Stimulated activated CD4-positive, alpha-beta T cell treated with anti-CD3 and anti-CD28 coated beads, Interleukin-4, amount 100 ng/mL, for 4 hours (primary cell): ENCODE results near the gene F13A1.
"Not testable (repeated sequence)": the region's sequence is repeated elsewhere in the genome, so short reads cannot be mapped to it uniquely, and the experiment has no call there.

Experiments
- DNase-seq, 2 experiments: peaks; one replicate each; pipeline ENCODE4 v3.0.0-alpha.2; 2020

Gene F13A1

DNA sequence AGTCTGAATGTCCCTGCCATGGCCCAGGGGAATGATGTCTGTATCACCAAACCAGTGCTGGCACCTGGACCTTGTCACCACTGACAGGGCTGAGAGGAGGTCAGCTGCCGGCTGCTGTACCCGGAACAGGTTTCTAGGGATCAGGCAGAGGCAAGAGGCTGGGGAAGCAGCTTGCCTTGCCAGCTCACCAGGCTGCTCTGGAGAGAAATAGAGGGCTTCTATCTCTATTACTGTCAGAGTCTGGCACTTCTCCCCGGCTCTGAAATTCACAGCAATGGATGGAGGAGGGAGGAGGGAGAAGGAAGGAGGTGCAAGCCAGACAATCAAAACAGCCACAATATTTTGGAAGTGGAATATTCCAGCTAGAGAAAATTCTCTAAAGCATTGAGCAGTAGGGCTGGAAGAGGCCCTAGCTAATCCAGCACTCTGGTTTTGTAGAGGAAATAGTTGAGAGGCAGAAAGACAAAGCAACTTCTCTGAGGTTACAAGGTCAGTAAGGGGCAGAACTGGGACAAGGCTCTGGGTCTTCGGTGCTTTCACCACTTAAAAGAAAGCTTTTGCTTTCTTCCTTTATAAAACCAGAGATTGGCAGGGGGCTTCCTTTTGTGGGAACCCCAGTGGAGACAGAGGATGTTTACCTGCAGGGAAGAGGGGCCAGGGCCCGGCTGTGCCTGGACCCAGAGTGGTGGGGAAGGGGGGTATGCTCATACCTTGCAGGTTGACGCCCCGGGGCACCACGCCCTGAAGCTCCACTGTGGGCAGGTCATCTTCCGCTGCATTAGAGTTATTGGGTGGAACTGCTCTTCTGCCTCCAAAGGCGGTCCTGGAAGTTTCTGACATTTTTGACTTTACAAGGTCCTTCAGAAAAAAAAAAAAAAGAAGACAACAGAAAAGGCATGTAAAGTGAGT lies 2.4 kb downstream of the F13A1 start:
- DNase-seq = no peak

DNA sequence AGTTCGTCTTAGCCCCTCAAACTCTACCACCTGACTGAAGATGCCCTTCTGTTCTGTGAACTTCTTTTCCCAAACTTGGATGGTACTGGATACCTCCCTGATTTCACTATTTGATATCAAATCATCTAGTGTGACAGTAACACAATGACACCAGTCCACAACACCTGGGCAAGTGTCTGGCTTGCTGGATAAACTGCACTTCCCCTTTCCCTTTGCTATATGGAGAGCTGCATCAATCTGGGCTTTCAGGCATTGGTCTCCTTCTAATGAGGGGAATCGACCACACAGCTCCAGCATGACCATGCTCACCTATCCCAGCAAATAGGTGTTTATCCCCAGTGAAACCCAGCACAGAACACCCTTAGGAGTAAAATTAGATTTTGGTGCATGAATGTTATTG lies 3.1 kb downstream of the F13A1 start:
- DNase-seq = no peak

DNA sequence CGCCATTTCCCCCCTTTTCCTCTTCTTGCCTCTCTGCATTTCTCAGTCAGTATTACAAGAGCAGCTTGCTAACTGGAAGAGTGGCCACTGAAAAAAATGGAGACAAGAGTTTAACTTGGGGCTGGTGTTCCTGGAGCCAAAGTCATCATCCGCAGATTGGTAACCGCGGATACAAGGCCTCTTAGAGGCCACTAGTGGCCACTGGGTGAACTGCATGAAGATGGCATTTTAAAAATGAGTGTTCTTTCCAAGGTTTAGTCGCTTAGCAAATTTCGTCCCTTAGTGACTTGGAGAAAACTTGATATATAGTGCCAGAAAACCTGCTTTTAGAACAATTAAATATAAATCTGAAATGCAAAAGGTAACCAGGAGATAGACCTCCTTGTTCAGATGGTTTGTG lies 4.8 kb downstream of the F13A1 start:
- peak in 1 of 2 experiments; percentile 12 for DNase-seq

DNA sequence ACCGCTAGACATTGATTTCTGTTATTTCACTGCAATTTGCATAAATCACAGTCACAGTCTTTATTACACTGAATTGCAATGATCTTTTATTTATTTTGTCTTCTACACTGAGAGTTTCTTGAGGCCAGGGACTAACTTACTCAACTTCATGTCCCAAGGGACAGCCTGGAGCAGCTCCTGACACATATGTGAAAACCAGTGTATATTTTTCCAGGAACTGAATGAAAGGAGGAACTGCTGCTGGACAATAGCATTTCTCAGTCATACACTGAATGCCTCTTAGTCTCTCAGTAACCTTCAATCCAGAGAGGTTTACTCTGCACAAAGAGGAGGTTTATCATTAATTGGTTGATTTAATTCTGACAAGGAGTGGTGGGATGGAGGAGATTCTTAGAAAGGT lies 5.9 kb downstream of the F13A1 start:
- no peak for DNase-seq

DNA sequence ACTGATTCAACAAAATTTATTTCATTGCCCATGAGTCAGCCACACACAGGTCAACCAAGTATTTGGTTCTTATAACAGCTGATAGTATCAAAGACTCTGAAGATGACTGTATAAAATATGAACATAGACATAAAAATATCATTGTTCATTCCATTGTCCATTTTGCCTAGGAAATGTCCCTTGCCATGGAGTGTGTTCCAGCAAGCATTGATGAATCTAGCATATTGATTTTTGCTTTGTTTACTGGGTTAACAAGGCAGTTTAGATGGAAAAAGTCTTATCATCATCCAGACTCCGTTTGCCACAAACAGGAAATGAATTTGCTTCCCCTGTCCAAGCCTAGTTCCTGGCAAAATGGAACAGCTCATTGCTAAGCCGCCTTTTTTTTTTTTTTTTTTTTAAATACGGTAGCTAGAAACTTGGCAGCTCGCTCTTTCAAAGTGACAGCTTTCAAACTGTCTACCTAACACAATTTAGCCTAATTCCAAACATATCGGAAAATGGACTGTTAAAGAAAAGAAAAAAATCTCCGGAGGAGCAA lies 7.5 kb downstream of the F13A1 start:
- DNase-seq = no peak

DNA sequence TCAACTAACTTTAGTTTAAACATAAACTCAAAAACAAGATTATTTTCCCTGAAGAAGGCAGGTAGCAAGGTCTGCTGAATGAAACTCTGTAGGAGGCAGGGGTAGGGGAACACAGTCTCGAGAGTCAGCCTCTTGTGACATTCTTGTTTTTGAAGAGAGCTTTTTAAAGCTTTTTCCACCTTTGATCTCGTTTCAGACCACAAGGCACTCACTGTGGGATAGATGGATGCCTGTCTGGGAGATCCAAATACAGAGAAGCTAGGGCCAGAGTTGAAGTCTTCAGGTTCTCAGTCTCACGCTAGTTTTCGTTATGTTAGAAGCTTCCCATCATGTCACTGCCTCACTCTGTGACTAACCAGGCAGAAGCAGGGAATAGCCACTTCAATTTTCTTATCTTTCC lies 14.9 kb downstream of the F13A1 start:
- DNase-seq = no peak

DNA sequence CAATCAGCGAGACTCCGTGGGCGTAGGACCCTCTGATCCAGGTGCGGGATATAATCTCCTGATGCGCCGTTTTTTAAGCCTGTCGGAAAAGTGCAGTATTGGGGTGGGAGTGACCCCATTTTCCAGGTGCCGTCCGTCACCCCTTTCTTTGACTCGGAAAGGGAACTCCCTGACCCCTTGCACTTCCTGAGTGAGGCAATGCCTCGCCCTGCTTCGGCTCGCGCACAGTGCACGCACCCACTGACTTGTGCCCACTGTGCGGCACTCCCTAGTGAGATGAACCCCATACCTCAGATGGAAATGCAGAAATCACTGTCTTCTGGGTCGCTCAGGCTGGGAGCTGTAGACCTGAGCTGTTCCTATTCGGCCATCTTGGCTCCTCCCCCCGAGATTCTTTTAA lies 20.1 kb downstream of the F13A1 start:
- not testable (repeated sequence) for DNase-seq

DNA sequence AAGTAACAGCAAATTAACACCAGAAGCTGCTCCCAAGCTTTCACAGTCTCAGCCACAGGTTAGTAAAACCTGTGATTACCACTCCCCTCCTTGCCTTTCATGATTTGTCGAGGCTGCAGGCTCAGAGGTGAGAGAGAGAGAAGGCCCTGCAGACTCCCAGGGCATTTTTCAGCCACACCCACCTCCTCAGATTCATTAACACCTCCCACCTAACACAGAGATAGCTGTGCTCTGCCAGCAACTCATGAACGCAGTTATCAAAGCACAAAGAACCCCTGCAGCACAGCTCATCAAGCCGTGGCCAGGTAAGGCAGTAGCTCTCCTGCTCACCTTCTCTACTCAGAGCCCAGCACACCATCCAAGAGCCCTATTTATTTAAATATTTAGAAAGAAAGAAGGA lies 27.1 kb downstream of the F13A1 start:
- DNase-seq = no peak

DNA sequence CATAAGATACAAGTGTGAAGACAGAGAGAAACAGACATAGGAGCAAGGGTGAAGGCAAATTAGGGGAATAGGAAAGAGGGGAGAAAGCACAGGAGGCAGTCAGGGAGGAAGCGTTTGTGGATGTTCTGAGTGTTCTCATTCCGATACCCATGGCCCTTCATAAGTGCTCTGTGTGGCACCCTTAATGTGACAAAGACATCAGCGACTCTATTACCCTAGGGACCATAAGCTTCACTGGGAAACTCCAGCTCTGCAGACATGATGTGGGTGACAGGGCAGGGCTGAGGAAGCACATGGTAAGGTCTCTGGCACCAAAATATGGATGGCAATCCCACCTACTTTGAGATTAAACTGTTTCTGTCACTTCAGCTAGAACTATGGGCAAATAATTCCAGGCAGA lies 33.0 kb downstream of the F13A1 start:
- DNase-seq = no peak

DNA sequence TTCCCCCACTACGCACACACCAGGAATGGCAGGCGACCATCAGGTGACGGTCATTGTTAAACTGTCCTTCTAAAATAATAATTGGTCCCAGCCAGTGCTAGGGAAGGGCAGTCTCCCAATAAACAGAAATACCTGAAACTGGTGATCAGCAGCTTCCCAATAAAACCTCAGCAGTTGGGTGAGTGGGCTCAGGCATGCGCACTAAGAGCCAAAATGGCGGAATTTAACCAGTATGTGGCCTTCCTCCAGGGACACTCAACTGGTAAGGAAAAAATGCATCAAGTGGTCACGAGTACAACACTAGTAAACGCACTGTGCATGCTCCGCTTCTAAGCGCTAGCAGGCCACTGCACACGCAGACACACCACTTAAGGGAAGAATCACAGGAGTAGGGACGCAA lies 34.8 kb downstream of the F13A1 start:
- no peak for DNase-seq

DNA sequence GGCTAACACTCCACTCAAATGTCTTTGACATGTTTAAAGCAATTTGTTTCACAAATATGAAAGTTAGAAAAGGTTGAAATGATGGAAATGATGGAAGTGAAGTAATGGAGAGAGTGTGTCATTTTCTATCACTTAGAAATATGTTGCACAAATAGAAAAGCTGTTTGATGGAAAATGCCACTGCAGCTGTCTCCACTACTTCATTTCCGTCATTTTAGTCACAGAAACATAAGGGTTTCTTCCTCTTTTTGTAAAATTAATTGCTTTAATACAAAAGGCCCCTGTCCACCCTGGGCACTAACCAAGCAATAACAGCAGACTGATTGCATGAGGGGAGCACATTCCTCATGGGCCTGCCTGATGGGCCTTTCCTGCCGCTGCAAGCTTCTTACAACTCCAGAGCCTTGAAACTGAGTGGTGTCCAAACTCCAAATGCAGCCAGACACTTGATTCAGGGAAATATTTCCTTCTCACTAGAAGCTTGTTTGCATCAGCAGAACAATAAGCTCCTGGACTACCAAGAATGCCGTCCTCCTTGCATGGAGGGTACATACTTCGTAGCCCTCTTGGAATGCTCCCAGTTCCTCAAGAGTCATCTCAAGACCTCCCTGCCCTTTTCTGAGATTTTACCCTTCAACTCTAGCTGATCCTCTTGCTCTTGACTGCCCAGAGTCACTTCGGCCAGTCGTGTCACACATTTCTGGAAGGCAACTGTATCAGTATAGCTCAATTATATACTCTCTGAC lies 36.1 kb downstream of the F13A1 start:
- DNase-seq = no peak

DNA sequence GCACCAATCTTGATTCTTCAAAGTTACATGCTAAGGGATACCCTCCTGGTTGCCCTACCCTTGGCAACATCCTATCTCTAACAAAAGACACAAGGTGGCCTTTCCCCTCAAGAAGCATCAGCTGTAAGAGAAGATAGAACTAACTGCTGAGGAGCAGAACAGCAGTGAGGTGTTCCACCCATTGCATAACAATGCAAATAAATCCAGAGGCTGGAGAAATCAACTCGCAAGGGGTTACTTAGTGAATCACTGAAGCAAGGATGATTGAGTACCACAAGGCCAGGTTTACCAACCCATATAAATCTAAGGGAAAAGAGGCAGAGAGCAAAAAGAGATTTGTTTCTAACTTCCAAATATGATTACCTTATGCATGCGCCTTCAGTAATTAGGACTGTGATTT lies 36.7 kb downstream of the F13A1 start:
- no peak for DNase-seq

DNA sequence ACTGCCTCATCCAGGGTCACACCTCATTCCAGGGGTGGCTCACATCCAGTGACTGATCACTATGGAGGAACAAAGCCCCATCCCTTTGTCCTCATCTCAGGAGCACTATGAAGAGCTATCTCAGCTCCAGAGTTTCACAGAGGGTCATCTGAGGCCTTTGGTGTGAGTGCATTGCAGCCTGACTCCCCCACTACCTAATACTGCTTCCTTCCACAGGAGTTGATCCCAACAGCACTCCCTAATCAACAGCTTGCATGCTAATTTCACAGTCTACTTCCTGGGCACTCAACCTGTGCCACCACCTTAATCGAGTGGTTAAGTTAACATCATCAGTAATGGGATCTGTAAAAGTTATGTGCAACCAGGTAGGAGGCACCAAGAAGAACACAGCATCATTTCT lies 37.7 kb downstream of the F13A1 start:
- no peak for DNase-seq

DNA sequence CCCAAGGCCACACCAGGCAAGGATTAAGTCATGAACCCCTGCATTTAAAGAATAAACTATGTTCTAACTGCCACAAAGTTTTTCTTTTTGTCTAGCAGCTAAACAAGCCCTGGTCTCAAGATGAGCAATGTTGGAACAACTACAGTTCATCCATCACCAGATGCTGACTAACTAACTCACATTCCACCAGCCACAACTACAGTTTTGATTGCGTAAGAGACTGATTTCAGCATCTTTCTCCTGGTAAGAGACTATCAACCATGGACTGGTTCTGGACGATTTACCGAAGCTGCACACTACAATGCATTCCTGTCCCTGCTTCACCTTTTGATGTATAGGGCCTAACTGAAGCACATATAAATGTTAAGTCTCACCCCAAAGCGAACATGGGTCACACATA lies 43.0 kb downstream of the F13A1 start:
- no peak for DNase-seq

DNA sequence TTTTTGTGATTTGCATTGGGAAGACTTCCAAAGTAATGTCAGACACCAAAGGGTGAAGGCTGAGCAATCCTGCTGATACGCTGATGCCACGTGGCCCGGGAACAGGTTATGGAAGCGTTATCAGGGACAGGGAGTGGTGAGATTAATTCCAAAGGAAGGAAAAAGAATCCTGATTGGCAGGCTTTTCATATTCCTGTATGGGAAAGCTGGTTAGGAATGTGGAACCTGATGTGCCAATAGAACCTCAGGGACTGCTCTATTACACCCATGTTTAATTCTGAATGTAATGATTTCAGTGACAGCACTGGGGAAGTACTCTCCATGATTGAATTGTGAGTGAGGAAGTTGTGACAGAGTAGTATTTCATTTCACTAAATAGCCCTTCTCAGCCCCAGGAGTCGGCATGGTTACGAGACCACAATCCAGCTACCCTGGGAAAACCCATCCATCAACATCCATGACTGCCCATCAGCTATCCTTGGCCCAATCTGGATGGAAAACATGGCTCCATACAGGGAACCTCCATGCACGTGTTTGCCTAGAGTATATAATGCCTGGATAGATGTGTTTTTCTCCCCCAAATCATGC lies 49.4 kb downstream of the F13A1 start:
- no peak for DNase-seq

DNA sequence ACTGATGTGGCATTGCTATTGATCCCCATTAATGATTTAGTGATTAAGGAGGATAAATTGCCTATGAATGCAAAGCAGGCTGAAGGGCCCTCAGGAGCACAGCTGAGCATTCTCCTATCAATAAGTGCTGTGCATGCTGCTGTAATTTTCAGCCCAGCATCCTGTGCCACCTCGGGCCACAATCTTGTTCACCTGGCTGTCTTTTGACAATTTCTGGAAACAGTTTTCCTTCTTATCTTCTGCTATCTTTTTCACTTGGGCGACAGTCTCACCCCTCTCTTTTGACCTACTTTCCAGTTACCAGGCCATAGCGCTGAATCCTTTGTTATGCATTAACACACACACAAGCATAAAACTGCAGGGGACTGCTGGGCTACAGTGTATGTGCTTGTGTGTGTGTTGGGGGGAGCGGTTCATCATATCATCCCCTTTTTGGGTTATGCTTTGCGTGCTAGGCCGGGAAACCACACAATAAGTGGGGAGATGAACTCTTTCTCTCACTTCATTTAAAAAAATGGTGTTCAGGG lies 60.2 kb downstream of the F13A1 start:
- DNase-seq = no peak

DNA sequence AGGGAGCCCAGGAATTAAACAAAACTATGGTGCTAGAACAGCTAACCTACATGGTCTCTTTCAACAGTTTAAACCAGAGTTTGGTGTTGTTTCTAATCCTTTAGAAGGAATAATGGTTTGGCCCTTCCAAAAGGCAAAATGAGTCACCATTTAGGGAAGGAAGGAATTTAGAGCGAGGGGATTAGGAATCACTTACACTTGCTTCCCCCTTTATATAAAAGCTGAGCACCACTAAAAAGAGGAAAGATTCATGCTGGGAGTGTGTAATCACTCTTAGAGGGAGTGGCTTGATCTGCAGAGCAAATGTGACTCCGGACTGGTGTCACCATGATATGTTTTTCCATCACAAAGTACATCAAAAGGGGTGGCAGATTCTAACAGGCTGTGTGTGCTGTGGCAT lies 63.6 kb downstream of the F13A1 start:
- no peak for DNase-seq

DNA sequence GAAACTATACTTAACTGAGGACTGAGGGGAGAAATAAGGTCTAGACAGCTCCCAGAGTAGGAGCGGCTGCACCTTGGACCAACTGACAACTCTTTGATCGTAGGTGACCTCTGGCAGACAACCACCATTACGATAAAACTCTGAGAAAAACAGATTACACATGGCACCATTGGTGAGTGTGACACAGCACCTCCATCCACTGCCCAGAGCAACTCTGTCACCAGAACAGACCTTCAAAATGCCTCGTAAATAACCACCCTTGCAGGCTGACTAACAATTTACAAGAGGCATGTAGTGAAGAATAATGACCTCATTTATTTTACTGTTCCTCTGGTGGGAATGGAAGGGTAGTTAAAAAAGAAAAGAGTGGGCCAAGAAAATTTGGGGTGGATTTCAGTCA lies 64.2 kb downstream of the F13A1 start:
- DNase-seq = no peak

DNA sequence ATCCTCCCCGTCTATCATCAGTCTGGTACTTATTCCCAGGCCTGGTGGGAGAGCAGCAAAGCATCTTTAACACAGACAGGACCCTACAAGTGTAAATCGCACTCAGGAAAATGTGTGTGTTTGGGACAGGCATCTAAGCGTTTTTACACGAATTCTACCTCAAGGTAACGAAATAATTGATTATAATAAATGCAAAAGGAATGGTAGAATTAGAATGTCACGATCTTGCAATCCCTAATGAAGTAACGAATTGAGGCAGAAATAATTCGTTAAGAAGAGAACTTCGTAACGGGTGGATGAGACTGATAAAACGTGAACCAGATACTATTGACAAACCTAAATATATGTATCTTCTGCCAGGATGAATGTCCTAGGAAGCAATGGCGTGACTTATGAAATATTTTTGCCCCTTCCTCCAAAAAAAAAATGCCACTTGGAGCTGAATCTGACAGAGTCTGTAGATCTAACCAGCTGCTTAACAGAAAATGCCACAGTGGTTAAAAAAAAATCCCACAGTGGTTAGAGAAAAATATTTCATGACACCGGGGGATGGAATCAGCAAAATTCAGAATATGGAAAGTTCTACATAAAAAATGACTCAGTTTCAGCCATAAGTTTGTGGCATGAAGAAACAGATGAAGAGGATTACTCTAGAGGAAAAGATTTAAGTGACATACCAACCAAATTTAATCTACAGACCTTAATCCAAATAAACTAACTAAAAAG lies 68.7 kb downstream of the F13A1 start:
- no peak for DNase-seq

DNA sequence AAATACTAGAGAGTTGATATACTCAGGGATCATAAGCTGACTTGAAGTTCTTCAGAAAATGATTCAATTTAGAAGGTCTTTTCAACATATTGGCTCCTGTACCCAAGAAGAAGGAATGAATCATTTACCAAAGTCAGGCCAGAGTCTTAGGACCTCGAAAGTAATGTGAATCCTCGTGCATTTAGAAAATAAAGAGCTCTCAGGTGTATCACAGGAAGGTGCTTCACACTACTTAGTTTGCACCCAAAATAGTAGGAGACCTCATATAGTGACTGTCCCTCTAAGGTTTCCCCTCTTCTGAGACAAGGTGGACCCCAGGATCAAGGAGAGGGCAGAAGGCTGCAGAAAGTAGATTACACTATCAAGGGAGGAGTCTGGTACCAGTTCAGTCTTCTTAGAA lies 71.8 kb downstream of the F13A1 start:
- no peak for DNase-seq

DNA sequence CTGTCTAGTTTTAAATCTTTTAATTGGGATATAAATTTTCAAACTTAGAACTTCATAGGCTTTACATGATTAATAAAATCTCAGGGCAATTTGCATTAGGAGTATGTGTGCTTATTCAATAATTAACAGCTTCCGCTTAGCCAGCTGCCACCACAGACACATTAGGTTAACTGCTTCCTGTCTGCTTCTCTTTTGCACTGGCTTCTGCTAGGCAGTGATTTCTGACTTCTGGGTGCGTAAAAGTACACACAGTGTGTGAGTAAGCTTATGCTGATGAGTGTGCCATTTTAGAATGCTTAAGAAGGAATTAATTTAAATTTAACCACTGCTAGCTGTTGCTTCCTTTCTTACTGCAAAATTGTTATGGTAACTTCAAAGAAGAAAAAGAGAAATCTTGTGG lies 73.9 kb downstream of the F13A1 start:
- no peak for DNase-seq

DNA sequence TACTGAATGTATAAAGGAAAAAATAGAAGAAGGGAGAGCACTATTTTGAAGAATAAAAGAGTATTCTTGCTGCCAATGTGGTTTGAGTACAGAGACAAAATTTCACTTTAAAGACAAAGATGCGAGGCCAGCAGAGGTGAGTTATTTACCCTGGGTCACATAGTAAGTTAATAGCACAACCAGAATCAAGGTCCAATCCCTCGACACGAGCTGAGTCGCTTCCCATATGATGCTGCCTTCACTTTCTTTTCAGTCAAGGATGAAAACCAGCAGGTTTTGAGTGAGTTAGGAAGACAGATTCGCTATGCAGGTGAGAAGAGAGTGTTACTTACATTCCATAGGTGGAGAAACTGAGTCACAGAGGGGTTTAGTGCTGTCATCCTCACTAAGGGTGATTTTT lies 75.8 kb downstream of the F13A1 start:
- DNase-seq = no peak

DNA sequence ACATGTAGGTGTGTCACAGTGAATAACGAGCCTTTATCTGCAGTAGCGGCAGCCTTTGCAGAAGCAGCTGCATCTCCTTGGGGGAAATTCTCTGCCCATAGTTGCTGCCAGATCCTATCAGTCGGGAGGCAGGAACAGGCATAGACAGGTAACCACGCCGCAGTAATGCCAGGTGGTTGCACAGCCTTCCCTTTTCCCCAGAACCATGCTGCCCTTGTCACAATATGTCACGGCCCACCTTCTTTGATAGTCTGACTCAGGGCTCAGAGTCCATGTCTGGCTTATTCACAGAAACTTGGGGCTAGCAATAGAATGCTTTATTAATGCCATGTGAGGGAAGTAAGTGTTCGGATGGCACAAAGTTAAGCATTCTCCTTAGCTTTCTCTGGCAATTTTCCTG lies 76.6 kb downstream of the F13A1 start:
- DNase-seq = no peak
